MCF 10A (cell line): ENCODE data around the gene LYRM2. TPM values are rescaled to one million over a fixed set of nuclear protein-coding genes. Genes with fewer than 3 reads are reported as not detected.

ENCODE experiments used
- BruUV-seq: library from RNA; stranded (reverse); fragments of 400-500 nt; replicated peaks from 2 replicates; lab custom pipeline; 2021; lab: Mats Ljungman, UMichigan
- CTCF ChIA-PET: fragments of 300-600 bp; sonication (Branson Sonifier 250); formaldehyde crosslinking; extraction: SDS; loops from one replicate; lab custom pipeline; 2021; ENCODE audit warnings: antibody characterized with exemption, inconsistent platforms; lab: Yijun Ruan, JAX
- POLR2A ChIA-PET: fragments of 300-600, 350-650 bp; sonication (Branson Sonifier 250); formaldehyde crosslinking; extraction: SDS; loops from one replicate; lab custom pipeline; 2020; ENCODE audit warnings: antibody characterized with exemption, inconsistent platforms; lab: Yijun Ruan, JAX
- DNase-seq: peaks from one replicate; pipeline ENCODE4 v3.0.0-alpha.2; 2018; ENCODE audit not compliant: unreplicated experiment
- H3K27ac Mint-ChIP-seq: one replicate; pipeline ENCODE4 v1.8.0; 2022; ENCODE audit warnings: mild to moderate bottlenecking, low read depth, mixed read lengths; ENCODE audit not compliant: unreplicated experiment
- H3K27me3 Mint-ChIP-seq: one replicate; pipeline ENCODE4 v1.8.0; 2022; ENCODE audit warnings: mixed read lengths; ENCODE audit not compliant: insufficient read depth, unreplicated experiment
- H3K36me3 Mint-ChIP-seq: one replicate; pipeline ENCODE4 v1.8.0; 2022; ENCODE audit warnings: mild to moderate bottlenecking, moderate library complexity, mixed read lengths; ENCODE audit not compliant: insufficient read depth, unreplicated experiment
- H3K4me1 Mint-ChIP-seq: one replicate; pipeline ENCODE4 v1.8.0; 2022; ENCODE audit warnings: mixed read lengths; ENCODE audit not compliant: insufficient read depth, unreplicated experiment
- H3K4me3 Mint-ChIP-seq: one replicate; pipeline ENCODE4 v1.8.0; 2022; ENCODE audit warnings: mild to moderate bottlenecking, moderate library complexity, mixed read lengths; ENCODE audit not compliant: unreplicated experiment
- H3K9me3 Mint-ChIP-seq: one replicate; pipeline ENCODE4 v1.8.0; 2022; ENCODE audit warnings: mixed read lengths; ENCODE audit not compliant: unreplicated experiment
- intact Hi-C: fragments of 100-400 bp; cut with micrococcal nuclease; formaldehyde crosslinking; loops from 2 replicates; pipeline ENCODE4 v1.14.1; 2022
- total RNA-seq: library from RNA; stranded (reverse); gene quantifications from 2 replicates; pipeline ENCODE4 v1.2.3, GENCODE V29; 2022
- TF ChIP-seq, protein P1 (sequence below): fragments of 200-600 bp; IDR thresholded peaks from one replicate; pipeline ENCODE4 v1.8.0; 2022; ENCODE audit warnings: antibody characterized with exemption, mild to moderate bottlenecking; ENCODE audit not compliant: unreplicated experiment

LYRM2 gene
- total RNA-seq, 1 experiment from 2014 or later = 41.1 TPM

- CTCF ChIA-PET = interaction anchor here (0.9 kb wide), 1 partner anchor 22 kb away, joined by 3 read pairs; no protein-coding TSS in a partner anchor
- no peaks in the 10 kb centered on the region for H3K27me3 Mint-ChIP-seq
- no peak overlapping the region for H3K4me3 Mint-ChIP-seq
- POLR2A ChIA-PET = no interaction called here
- BruUV-seq = no TSS peak
- no peak for DNase-seq
- peaks cover 6% of the 10 kb centered on the region for H3K36me3 Mint-ChIP-seq
- no peaks in the 10 kb centered on the region for H3K4me1 Mint-ChIP-seq
- H3K9me3 Mint-ChIP-seq = no peaks in the 10 kb centered on the region
- TF ChIP-seq, protein P1, sequence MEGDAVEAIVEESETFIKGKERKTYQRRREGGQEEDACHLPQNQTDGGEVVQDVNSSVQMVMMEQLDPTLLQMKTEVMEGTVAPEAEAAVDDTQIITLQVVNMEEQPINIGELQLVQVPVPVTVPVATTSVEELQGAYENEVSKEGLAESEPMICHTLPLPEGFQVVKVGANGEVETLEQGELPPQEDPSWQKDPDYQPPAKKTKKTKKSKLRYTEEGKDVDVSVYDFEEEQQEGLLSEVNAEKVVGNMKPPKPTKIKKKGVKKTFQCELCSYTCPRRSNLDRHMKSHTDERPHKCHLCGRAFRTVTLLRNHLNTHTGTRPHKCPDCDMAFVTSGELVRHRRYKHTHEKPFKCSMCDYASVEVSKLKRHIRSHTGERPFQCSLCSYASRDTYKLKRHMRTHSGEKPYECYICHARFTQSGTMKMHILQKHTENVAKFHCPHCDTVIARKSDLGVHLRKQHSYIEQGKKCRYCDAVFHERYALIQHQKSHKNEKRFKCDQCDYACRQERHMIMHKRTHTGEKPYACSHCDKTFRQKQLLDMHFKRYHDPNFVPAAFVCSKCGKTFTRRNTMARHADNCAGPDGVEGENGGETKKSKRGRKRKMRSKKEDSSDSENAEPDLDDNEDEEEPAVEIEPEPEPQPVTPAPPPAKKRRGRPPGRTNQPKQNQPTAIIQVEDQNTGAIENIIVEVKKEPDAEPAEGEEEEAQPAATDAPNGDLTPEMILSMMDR = no peak
- H3K27ac Mint-ChIP-seq = no peak overlapping the region
- intact Hi-C loops = no loop called here
Observed at GRCh38 chr6:89522778-89523177, 115.8 kb downstream of the LYRM2 start.

GRCh38 chr6:89520736-89521135 lies 117.8 kb downstream of the LYRM2 start:
- Mint-ChIP-seq H3K36me3 (peaks cover 7% of the 10 kb centered on the region), H3K9me3 (no peaks in the 10 kb centered on the region), H3K4me1 (no peaks in the 10 kb centered on the region), H3K4me3 (no peak overlapping the region), H3K27me3 (peaks cover 5% of the 10 kb centered on the region), H3K27ac (no peak overlapping the region)
- BruUV-seq = no TSS peak
- TF ChIP-seq, protein P1 = no peak
- CTCF ChIA-PET = no interaction called here
- no peak for DNase-seq
- intact Hi-C loops = no loop called here
- POLR2A ChIA-PET = no interaction called here

DNA sequence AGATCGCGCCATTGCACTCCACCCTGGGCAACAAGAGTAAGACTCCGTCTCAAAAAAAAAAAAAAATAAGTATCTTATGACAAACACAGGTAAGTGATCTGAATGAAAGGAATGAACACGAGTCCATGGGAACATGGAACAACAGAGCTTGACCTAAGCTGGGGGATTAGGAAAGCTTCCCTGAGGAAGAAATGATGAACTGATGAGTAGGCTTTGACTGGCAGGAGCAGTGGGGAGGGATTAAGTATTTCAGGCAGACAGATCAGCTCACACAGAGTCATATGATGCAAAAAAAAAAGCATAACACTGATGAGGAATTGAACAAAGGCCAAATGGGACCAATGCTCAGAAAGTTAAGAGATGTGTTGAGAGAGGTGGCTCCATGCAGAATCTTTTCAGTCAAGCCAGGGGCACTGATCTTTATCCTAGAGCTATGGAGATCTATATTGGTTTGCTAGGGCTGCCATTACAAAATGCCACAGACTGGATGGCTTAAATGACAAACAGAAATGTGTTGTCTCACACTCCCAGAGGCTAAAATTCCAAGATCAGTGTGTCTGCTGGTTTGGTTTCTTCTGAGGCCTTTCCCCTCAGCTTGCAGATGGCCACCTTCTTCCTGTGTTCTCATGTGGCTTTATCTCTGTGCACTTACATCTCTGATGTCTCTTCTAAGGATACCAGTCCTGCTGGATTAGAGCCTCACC lies 120.0 kb downstream of the LYRM2 start:
- POLR2A ChIA-PET = no interaction called here
- TF ChIP-seq, protein P1 = no peak
- Mint-ChIP-seq H3K27ac (no peak overlapping the region), H3K4me3 (no peak overlapping the region), H3K36me3 (peaks cover 11% of the 10 kb centered on the region), H3K27me3 (peaks cover 16% of the 10 kb centered on the region), H3K9me3 (no peaks in the 10 kb centered on the region), H3K4me1 (no peaks in the 10 kb centered on the region)
- CTCF ChIA-PET = interaction anchor here (0.6 to 0.8 kb wide), 2 partner anchors 14 to 47 kb away, joined by 3 to 5 read pairs; no protein-coding TSS in a partner anchor
- no TSS peak for BruUV-seq
- intact Hi-C loops = no loop called here
- no peak for DNase-seq

Other genes with a start within 250 kb of the LYRM2 start
- 0.33 and 0.49 TPM in 2 replicates for gene RRAGD, start 226.5 kb downstream of the LYRM2 start, total RNA-seq
- 1.0 and 2.1 TPM in 2 replicates for gene ANKRD6, start 205.6 kb downstream of the LYRM2 start, total RNA-seq
- gene MDN1, start 181.0 kb upstream of the LYRM2 start, total RNA-seq = 31.1 and 39.2 TPM in 2 replicates
- 11.3 and 11.5 TPM in 2 replicates for gene CASP8AP2, start 191.1 kb upstream of the LYRM2 start, total RNA-seq